NCI-H526 (cell line): Measurements from ENCODE around the gene PM20D1.

Experiments
- DNase-seq, 2 experiments: peaks; one replicate each; lab custom pipeline; 2025; lab: John Stamatoyannopoulos, UW

PM20D1 gene

GRCh38 chr1:205804605-205805004 lies 45.3 kb downstream of the PM20D1 start:
- DNase-seq, result no peak

GRCh38 chr1:205803986-205804385 lies 45.9 kb downstream of the PM20D1 start:
- no peak for DNase-seq

- no peak for DNase-seq
Measured at GRCh38 chr1:205802060-205802459, 47.9 kb downstream of the PM20D1 start.

GRCh38 chr1:205800981-205801703 lies 48.8 kb downstream of the PM20D1 start:
- DNase-seq, result no peak

- DNase-seq, result no peak
Measured at GRCh38 chr1:205800427-205800826, 49.5 kb downstream of the PM20D1 start.

GRCh38 chr1:205798577-205798976 lies 51.4 kb downstream of the PM20D1 start:
- no peak for DNase-seq

- no peak for DNase-seq
Measured at GRCh38 chr1:205797168-205797567, 52.8 kb downstream of the PM20D1 start.

GRCh38 chr1:205794011-205794730 lies 55.8 kb downstream of the PM20D1 start:
- peak; percentile 88 to 90 for DNase-seq

- no peak for DNase-seq
Measured at GRCh38 chr1:205792961-205793673, 56.8 kb downstream of the PM20D1 start.

- no peak for DNase-seq
Measured at GRCh38 chr1:205792481-205792881, 57.5 kb downstream of the PM20D1 start.

GRCh38 chr1:205791568-205792180 lies 58.3 kb downstream of the PM20D1 start:
- peak; percentile 37 to 82 for DNase-seq

GRCh38 chr1:205787287-205787916 lies 62.5 kb downstream of the PM20D1 start:
- DNase-seq, result no peak

GRCh38 chr1:205786601-205787000 lies 63.3 kb downstream of the PM20D1 start:
- no peak for DNase-seq

GRCh38 chr1:205785446-205785845 lies 64.5 kb downstream of the PM20D1 start:
- no peak for DNase-seq

GRCh38 chr1:205783904-205784303 lies 66.0 kb downstream of the PM20D1 start:
- DNase-seq, result no peak

- no peak for DNase-seq
Measured at GRCh38 chr1:205783433-205783795, 66.5 kb downstream of the PM20D1 start.

- no peak for DNase-seq
Measured at GRCh38 chr1:205782627-205783432, 67.1 kb downstream of the PM20D1 start.

- DNase-seq, result no peak
Measured at GRCh38 chr1:205780335-205780734, 69.6 kb downstream of the PM20D1 start.
